ENCODE data around the gene RAB20. TPM values are rescaled to one million over a fixed set of nuclear protein-coding genes. Genes with fewer than 3 reads are reported as not detected.
"Not testable (repeated sequence)": the region's sequence is repeated elsewhere in the genome, so short reads cannot be mapped to it uniquely, and the experiment has no call there.

RAB20 gene
- total RNA-seq, 3 donors from 2014 or later, result 1.2 to 1.4 (median 1.4) TPM

GRCh38 chr13:110507678-110508381 is 53.7 kb downstream of the RAB20 start:
- no peak for ATAC-seq
- no peaks in the 10 kb centered on the region for H3K36me3 Mint-ChIP-seq (ENCODE audit: insufficient read depth)
- H3K4me1 Mint-ChIP-seq (ENCODE audit: low read depth), result no peaks in the 10 kb centered on the region
- no peak for DNase-seq
- H3K27me3 Mint-ChIP-seq (ENCODE audit: low read depth), result no peaks in the 10 kb centered on the region
- no peak overlapping the region for H3K4me3 Mint-ChIP-seq
- no peaks in the 10 kb centered on the region for H3K9me3 Mint-ChIP-seq

- DNase-seq (no peak), ATAC-seq (no peak)
- no peaks in the 10 kb centered on the region for H3K27me3 Mint-ChIP-seq (ENCODE audit: low read depth)
- H3K4me3 Mint-ChIP-seq, result no peak overlapping the region
- H3K36me3 Mint-ChIP-seq (ENCODE audit: insufficient read depth), result no peaks in the 10 kb centered on the region
- no peaks in the 10 kb centered on the region for H3K4me1 Mint-ChIP-seq (ENCODE audit: low read depth)
- H3K9me3 Mint-ChIP-seq, result no peaks in the 10 kb centered on the region
These were observed 54.5 kb downstream of the RAB20 start for GRCh38 chr13:110506859-110507566.

GRCh38 chr13:110506396-110506795 is 55.1 kb downstream of the RAB20 start:
- H3K4me1 Mint-ChIP-seq (ENCODE audit: low read depth), result no peaks in the 10 kb centered on the region
- DNase-seq (no peak), ATAC-seq (no peak)
- H3K27me3 Mint-ChIP-seq (ENCODE audit: low read depth), result no peaks in the 10 kb centered on the region
- H3K36me3 Mint-ChIP-seq (ENCODE audit: insufficient read depth), result no peaks in the 10 kb centered on the region
- H3K9me3 Mint-ChIP-seq, result no peaks in the 10 kb centered on the region
- no peak overlapping the region for H3K4me3 Mint-ChIP-seq

GRCh38 chr13:110505594-110505993 is 55.9 kb downstream of the RAB20 start:
- Mint-ChIP-seq H3K36me3 (ENCODE audit: insufficient read depth) (no peaks in the 10 kb centered on the region), H3K9me3 (no peaks in the 10 kb centered on the region), H3K4me3 (no peak overlapping the region), H3K27me3 (ENCODE audit: low read depth) (no peaks in the 10 kb centered on the region), H3K4me1 (ENCODE audit: low read depth) (no peaks in the 10 kb centered on the region)
- no peak for ATAC-seq
- no peak for DNase-seq

- no peaks in the 10 kb centered on the region for H3K4me1 Mint-ChIP-seq (ENCODE audit: low read depth)
These were observed 57.5 kb downstream of the RAB20 start for GRCh38 chr13:110503979-110504499.

GRCh38 chr13:110503037-110503901 is 58.3 kb downstream of the RAB20 start:
- Mint-ChIP-seq H3K27me3 (ENCODE audit: low read depth) (no peaks in the 10 kb centered on the region), H3K9me3 (peaks cover 4% of the 10 kb centered on the region), H3K36me3 (ENCODE audit: insufficient read depth) (no peaks in the 10 kb centered on the region), H3K4me1 (ENCODE audit: low read depth) (no peaks in the 10 kb centered on the region), H3K4me3 (no peak overlapping the region)
- DNase-seq, result no peak
- no peak for ATAC-seq

More at GRCh38 chr13:110503979-110504499, 57.5 kb downstream of the RAB20 start:
- H3K36me3 Mint-ChIP-seq (ENCODE audit: insufficient read depth), result no peaks in the 10 kb centered on the region
- H3K4me3 Mint-ChIP-seq, result no peak overlapping the region
- DNase-seq (no peak), ATAC-seq (no peak)
- H3K9me3 Mint-ChIP-seq, result peaks cover 4% of the 10 kb centered on the region
- H3K27me3 Mint-ChIP-seq (ENCODE audit: low read depth), result no peaks in the 10 kb centered on the region

GRCh38 chr13:110501188-110501587 is 60.3 kb downstream of the RAB20 start:
- Mint-ChIP-seq H3K9me3 (peaks cover 4% of the 10 kb centered on the region), H3K4me3 (no peak overlapping the region), H3K4me1 (ENCODE audit: low read depth) (no peaks in the 10 kb centered on the region), H3K36me3 (ENCODE audit: insufficient read depth) (no peaks in the 10 kb centered on the region), H3K27me3 (ENCODE audit: low read depth) (no peaks in the 10 kb centered on the region)
- DNase-seq (no peak), ATAC-seq (no peak)

GRCh38 chr13:110500341-110500740 is 61.2 kb downstream of the RAB20 start:
- H3K36me3 Mint-ChIP-seq (ENCODE audit: insufficient read depth), result no peaks in the 10 kb centered on the region
- DNase-seq, result no peak
- peaks cover 4% of the 10 kb centered on the region for H3K9me3 Mint-ChIP-seq

GRCh38 chr13:110499621-110500281 is 61.8 kb downstream of the RAB20 start:
- Mint-ChIP-seq H3K36me3 (ENCODE audit: insufficient read depth) (no peaks in the 10 kb centered on the region), H3K27me3 (ENCODE audit: low read depth) (no peaks in the 10 kb centered on the region), H3K4me1 (ENCODE audit: low read depth) (no peaks in the 10 kb centered on the region), H3K4me3 (no peak overlapping the region), H3K9me3 (peaks cover 4% of the 10 kb centered on the region)
- DNase-seq (no peak), ATAC-seq (no peak)

More at GRCh38 chr13:110500341-110500740, 61.2 kb downstream of the RAB20 start:
- Mint-ChIP-seq H3K4me3 (no peak overlapping the region), H3K4me1 (ENCODE audit: low read depth) (no peaks in the 10 kb centered on the region), H3K27me3 (ENCODE audit: low read depth) (no peaks in the 10 kb centered on the region)
- ATAC-seq, result no peak

GRCh38 chr13:110498765-110499164 is 62.8 kb downstream of the RAB20 start:
- ATAC-seq (no peak), DNase-seq (no peak)
- Mint-ChIP-seq H3K9me3 (peaks cover 4% of the 10 kb centered on the region), H3K27me3 (ENCODE audit: low read depth) (no peaks in the 10 kb centered on the region), H3K36me3 (ENCODE audit: insufficient read depth) (no peaks in the 10 kb centered on the region), H3K4me3 (no peak overlapping the region), H3K4me1 (ENCODE audit: low read depth) (no peaks in the 10 kb centered on the region)

- Mint-ChIP-seq H3K27me3 (ENCODE audit: low read depth) (no peaks in the 10 kb centered on the region), H3K4me3 (no peak overlapping the region), H3K9me3 (peaks cover 4% of the 10 kb centered on the region), H3K4me1 (ENCODE audit: low read depth) (no peaks in the 10 kb centered on the region), H3K36me3 (ENCODE audit: insufficient read depth) (no peaks in the 10 kb centered on the region)
- ATAC-seq, result no peak
- DNase-seq, result no peak
These were observed 63.2 kb downstream of the RAB20 start for GRCh38 chr13:110498327-110498726.

- H3K27me3 Mint-ChIP-seq (ENCODE audit: low read depth); H3K9me3 Mint-ChIP-seq; H3K36me3 Mint-ChIP-seq (ENCODE audit: insufficient read depth); H3K4me3 Mint-ChIP-seq; ATAC-seq; DNase-seq; H3K4me1 Mint-ChIP-seq (ENCODE audit: low read depth): not testable (repeated sequence)
These were observed 63.6 kb downstream of the RAB20 start for GRCh38 chr13:110497896-110498295.

GRCh38 chr13:110497003-110497402 is 64.5 kb downstream of the RAB20 start:
- no peak overlapping the region for H3K4me3 Mint-ChIP-seq
- no peak for ATAC-seq
- no peak for DNase-seq
- no peaks in the 10 kb centered on the region for H3K27me3 Mint-ChIP-seq (ENCODE audit: low read depth)
- H3K9me3 Mint-ChIP-seq, result peaks cover 4% of the 10 kb centered on the region
- no peaks in the 10 kb centered on the region for H3K4me1 Mint-ChIP-seq (ENCODE audit: low read depth)
- no peaks in the 10 kb centered on the region for H3K36me3 Mint-ChIP-seq (ENCODE audit: insufficient read depth)

GRCh38 chr13:110496281-110496680 is 65.2 kb downstream of the RAB20 start:
- H3K36me3 Mint-ChIP-seq (ENCODE audit: insufficient read depth), result no peaks in the 10 kb centered on the region
- DNase-seq, result no peak
- peaks cover 4% of the 10 kb centered on the region for H3K9me3 Mint-ChIP-seq
- no peaks in the 10 kb centered on the region for H3K4me1 Mint-ChIP-seq (ENCODE audit: low read depth)
- no peaks in the 10 kb centered on the region for H3K27me3 Mint-ChIP-seq (ENCODE audit: low read depth)
- H3K4me3 Mint-ChIP-seq, result no peak overlapping the region
- no peak for ATAC-seq
